SK-N-SH (cell line): Measurements from ENCODE around the gene PDXP. TPM values are rescaled to one million over a fixed set of nuclear protein-coding genes. Genes with fewer than 3 reads are reported as not detected.

Experiments used
- CTCF ChIA-PET: fragments of 300-600, 350-600 bp; formaldehyde crosslinking; extraction: SDS; loops from one replicate; lab custom pipeline; 2021; lab: Yijun Ruan, JAX
- POLR2A ChIA-PET: fragments of 350-600 bp; sonication (Branson Sonifier 250); formaldehyde crosslinking; extraction: SDS; loops from one replicate; lab custom pipeline; 2020; ENCODE audit warnings: antibody characterized with exemption, inconsistent platforms; lab: Yijun Ruan, JAX
- DNase-seq: peaks from one replicate; pipeline ENCODE4 v3.0.0; 2012
- H2AFZ ChIP-seq: fragments of 200-600 bp; sonication (generic); 2 replicates; pipeline ENCODE4 v1.8.1; 2016; ENCODE audit warnings: antibody characterized with exemption, mild to moderate bottlenecking, low read depth
- H3F3A ChIP-seq: fragments of 200-600 bp; sonication (generic); replicated peaks from 2 replicates; pipeline ENCODE3; 2016; ENCODE audit warnings: antibody characterized with exemption, mild to moderate bottlenecking; ENCODE audit not compliant: insufficient read depth
- H3K27ac ChIP-seq, 2 experiments: fragments of 200-500 bp in 1 of 2; fragments of 200-600 bp in 1 of 2; sonication (Bioruptor generic) in 1 of 2; sonication (generic), shearing (Covaris generic) in 1 of 2; 2 replicates each; pipeline versions ENCODE4 v1.5.1 to v1.6.1; 2014 to 2016; ENCODE audit warnings: low read depth in 2 of 2, inconsistent platforms in 1 of 2, low read length in 1 of 2, mild to moderate bottlenecking in 1 of 2, mixed read lengths in 1 of 2
- H3K27me3 ChIP-seq: fragments of 200-600 bp; sonication (generic), shearing (Covaris generic); 2 replicates; pipeline ENCODE4 v1.6.1; 2016; ENCODE audit warnings: mixed run types; ENCODE audit not compliant: insufficient read depth
- H3K36me3 ChIP-seq, 2 experiments: fragments of 200-500 bp in 1 of 2; fragments of 200-600 bp in 1 of 2; sonication (Bioruptor generic) in 1 of 2; sonication (generic) in 1 of 2; replicated peaks in 1 of 2; 2 replicates each; pipeline versions ENCODE3 to v1.5.1; 2014 to 2016; ENCODE audit warnings: low read length in 1 of 2, mild to moderate bottlenecking in 1 of 2; ENCODE audit not compliant: insufficient read depth in 2 of 2, control insufficient read depth in 1 of 2
- H3K4me1 ChIP-seq, 2 experiments: fragments of 200-500 bp in 1 of 2; fragments of 200-600 bp in 1 of 2; sonication (Bioruptor generic) in 1 of 2; sonication (generic), shearing (Covaris generic) in 1 of 2; 2 replicates each; pipeline versions ENCODE4 v1.5.1 to v1.6.1; 2014 to 2016; ENCODE audit warnings: low read depth in 1 of 2, low read length in 1 of 2, mixed run types in 1 of 2; ENCODE audit not compliant: insufficient read depth in 2 of 2, control insufficient read depth in 1 of 2
- H3K4me2 ChIP-seq: fragments of 200-600 bp; sonication (generic), shearing (Covaris generic); 2 replicates; pipeline ENCODE4 v1.6.1; 2017; ENCODE audit warnings: mixed run types
- H3K4me3 ChIP-seq, 2 experiments: fragments of 200-500 bp in 1 of 2; fragments of 200-600 bp in 1 of 2; sonication (Bioruptor generic) in 1 of 2; sonication (generic), shearing (Covaris generic) in 1 of 2; 2 replicates each; pipeline versions ENCODE4 v1.5.1 to v1.8.1; 2014 to 2016; ENCODE audit warnings: low read depth in 2 of 2, inconsistent platforms in 1 of 2, low read length in 1 of 2, mild to moderate bottlenecking in 1 of 2, mixed read lengths in 1 of 2, moderate library complexity in 1 of 2
- H3K79me2 ChIP-seq: fragments of 200-600 bp; sonication (generic); 2 replicates; pipeline ENCODE4 v1.8.1; 2017; ENCODE audit warnings: mild to moderate bottlenecking; ENCODE audit not compliant: insufficient read depth
- H3K9ac ChIP-seq: fragments of 200-600 bp; sonication (generic); 2 replicates; pipeline ENCODE4 v1.6.1; 2017; ENCODE audit warnings: mixed run types
- H3K9me2 ChIP-seq: fragments of 200-600 bp; sonication (generic); 2 replicates; pipeline ENCODE4 v1.6.1; 2017; ENCODE audit warnings: mixed run types
- H3K9me3 ChIP-seq: fragments of 200-600 bp; sonication (generic); 2 replicates; pipeline ENCODE4 v1.6.1; 2017; ENCODE audit warnings: mixed run types, mild to moderate bottlenecking, moderate library complexity
- H4K20me1 ChIP-seq: fragments of 200-600 bp; sonication (generic); 2 replicates; pipeline ENCODE4 v1.6.1; 2017; ENCODE audit warnings: mild to moderate bottlenecking, mixed run types; ENCODE audit not compliant: insufficient read depth
- CHD2 ChIP-seq: fragments of 150-350 bp; IDR thresholded peaks from 2 replicates; pipeline ENCODE4 v1.6.1; 2018; ENCODE audit warnings: low read length; ENCODE audit not compliant: partially characterized antibody
- EP300 ChIP-seq, 2 experiments: IDR thresholded peaks; 2 replicates each; pipeline versions ENCODE4 v1.4.0 to v1.6.1; 2012; ENCODE audit warnings: borderline replicate concordance in 1 of 2, low read depth in 1 of 2, low read length in 1 of 2
- FOXJ3 ChIP-seq: sonication (generic); formaldehyde crosslinking; IDR thresholded peaks from 2 replicates; pipeline ENCODE4 v1.5.1; 2020; ENCODE audit warnings: mild to moderate bottlenecking, missing genetic modification reagents
- FOXM1 ChIP-seq: IDR thresholded peaks from 2 replicates; pipeline ENCODE4 v1.4.0; 2012; ENCODE audit warnings: low read depth, mild to moderate bottlenecking
- GABPA ChIP-seq: IDR thresholded peaks from 2 replicates; pipeline ENCODE4 v1.4.0; 2012; ENCODE audit warnings: low read depth, mild to moderate bottlenecking
- GATA2 ChIP-seq: sonication (generic); formaldehyde crosslinking; IDR thresholded peaks from 2 replicates; pipeline ENCODE4 v1.5.0; 2020; ENCODE audit warnings: mild to moderate bottlenecking, missing genetic modification reagents
- JUND ChIP-seq: IDR thresholded peaks from 2 replicates; pipeline ENCODE4 v1.4.0; 2012
- MAX ChIP-seq: IDR thresholded peaks from 2 replicates; pipeline ENCODE4 v1.4.0; 2012; ENCODE audit warnings: low read depth
- NFIC ChIP-seq: IDR thresholded peaks from 2 replicates; pipeline ENCODE4 v1.4.0; 2012; ENCODE audit warnings: borderline replicate concordance
- NRF1 ChIP-seq: IDR thresholded peaks from 2 replicates; pipeline ENCODE4 v1.6.1; 2012; ENCODE audit warnings: low read depth, mild to moderate bottlenecking, low read length
- PBX3 ChIP-seq: IDR thresholded peaks from 2 replicates; pipeline ENCODE4; 2012
- POLR2AphosphoS5 ChIP-seq: IDR thresholded peaks from 2 replicates; pipeline ENCODE4 v1.6.1; 2012; ENCODE audit warnings: low read depth, low read length
- RAD21 ChIP-seq: IDR thresholded peaks from 2 replicates; pipeline ENCODE4 v1.6.1; 2012; ENCODE audit warnings: mild to moderate bottlenecking, low read length
- REST ChIP-seq: IDR thresholded peaks from 2 replicates; pipeline ENCODE4 v1.6.1; 2012; ENCODE audit warnings: mild to moderate bottlenecking, low read depth, low read length, moderate library complexity
- RFX5 ChIP-seq: IDR thresholded peaks from 2 replicates; pipeline ENCODE4 v1.6.1; 2012; ENCODE audit warnings: mild to moderate bottlenecking, improper control_type of control experiment, low read length
- RXRA ChIP-seq: IDR thresholded peaks from 2 replicates; pipeline ENCODE4 v1.4.0; 2012; ENCODE audit warnings: low read depth, mild to moderate bottlenecking, borderline replicate concordance
- SIN3A ChIP-seq: IDR thresholded peaks from 2 replicates; pipeline ENCODE4 v1.6.1; 2012; ENCODE audit warnings: low read depth, mild to moderate bottlenecking, low read length, moderate library complexity, borderline replicate concordance
- SMC3 ChIP-seq: IDR thresholded peaks from 2 replicates; pipeline ENCODE4 v1.6.1; 2012; ENCODE audit warnings: low read depth, low read length, improper control_type of control experiment
- TAF1 ChIP-seq: IDR thresholded peaks from 2 replicates; pipeline ENCODE4 v1.6.1; 2012; ENCODE audit warnings: low read depth, mild to moderate bottlenecking, low read length, moderate library complexity, borderline replicate concordance
- TCF12 ChIP-seq: IDR thresholded peaks from 2 replicates; pipeline ENCODE4 v1.4.0; 2012
- USF1 ChIP-seq: IDR thresholded peaks from 2 replicates; pipeline ENCODE4 v1.4.0; 2012; ENCODE audit warnings: low read depth, borderline replicate concordance
- YY1 ChIP-seq: IDR thresholded peaks from 2 replicates; pipeline ENCODE4 v1.4.0; 2012; ENCODE audit warnings: low read depth, mild to moderate bottlenecking
- ZBTB33 ChIP-seq: IDR thresholded peaks from 2 replicates; pipeline ENCODE4 v1.4.0; 2012; ENCODE audit warnings: low read depth, borderline replicate concordance
- WGBS: methylation state at CpG from one replicate; pipeline ENCODE4 v1.1.6; 2017; ENCODE audit warnings: low lambda C conversion rate; 5-methylcytosine and 5-hydroxymethylcytosine counted together
- polyA plus RNA-seq, 3 experiments: library from polyadenylated mRNA; depleted of rRNA; stranded (reverse); fragments of >200 nt; gene quantifications; 2 replicates each; pipeline ENCODE4 v1.2.3, GENCODE V29; 2012

PDXP gene
- polyA plus RNA-seq, 1 of the 3 experiments (the other 2 are of a cell fraction): 22.5 TPM

- Histone ChIP-seq H3K36me3 (peaks cover 17 to 29% of the 10 kb centered on the region in 2 experiments), H3K9me2 (no peaks in the 10 kb centered on the region), H3K27ac (peak overlapping the region in 1 of 2 experiments; percentile 94; a peak in 2 of 4 replicates), H3K9me3 (no peaks in the 10 kb centered on the region), H3K4me1 (peaks cover 10 to 15% of the 10 kb centered on the region in 2 experiments; a peak in 2 of 4 replicates), H3K4me3 (no peak overlapping the region), H3K9ac (no peak overlapping the region), H2AFZ (no peak overlapping the region), H4K20me1 (peaks cover 45% of the 10 kb centered on the region), H3K79me2 (peaks cover 37% of the 10 kb centered on the region), H3K27me3 (no peaks in the 10 kb centered on the region), H3K4me2 (no peak overlapping the region; the same call in 1 of the 2 replicates), H3F3A (peaks cover 59% of the 10 kb centered on the region)
- TF ChIP-seq MAX (no peak), TAF1 (no peak), REST (no peak), RAD21 (no peak), JUND (peak; percentile 16), PBX3 (0 out of 2 replicates have a peak, but pooled peaks have one; percentile 18), EP300 (IDR thresholded peaks at IDR 0.05; ENCODE audit: borderline replicate concordance in 1 of 2, low read depth in 1 of 2, low read length in 1 of 2) (no peak), RXRA (no peak), NFIC (no peak), SIN3A (no peak), RFX5 (no peak), FOXJ3 (CRISPR knock-in tag) (no peak), GATA2 (CRISPR knock-in tag) (no peak), USF1 (no peak), NRF1 (no peak), GABPA (no peak), TCF12 (no peak), SMC3 (no peak), POLR2AphosphoS5 (peak; percentile 49; the same call in 1 of the 2 replicates), YY1 (no peak), ZBTB33 (no peak), FOXM1 (no peak), CHD2 (no peak)
- no peak for DNase-seq
- CTCF ChIA-PET: interaction anchor here (0.9 to 44.3 kb wide), 13 partner anchors 10 to 119 kb away, joined by 3 to 898 read pairs (median 11); partner anchors contain the start of genes PDXP, SH3BP1 and TRIOBP
- 80% methylated on average over 5 of the region's 7 CpGs for WGBS
- POLR2A ChIA-PET: interaction anchor here (1.1 to 2.0 kb wide), 4 partner anchors 9 to 46 kb away, joined by 3 to 6 read pairs (median 5); no protein-coding TSS in a partner anchor
Observed at GRCh38 chr22:37680191-37680851, 21.8 kb downstream of the PDXP start.
